Thymus (tissue), 11 donors: ENCODE data around the gene NCOA7. TPM values are rescaled to one million over a fixed set of nuclear protein-coding genes. Genes with fewer than 3 reads are reported as not detected.

Experiments
- DNase-seq, 9 donors: peaks; one replicate each; pipeline ENCODE4 v3.0.0-alpha.2; 2013; ENCODE audit warnings: low spot score in 9 of 9, low read depth in 6 of 9, missing footprints in 1 of 9
- H3K27ac ChIP-seq, 2 donors: one replicate each; pipeline ENCODE4 v1.5.1; 2013; ENCODE audit warnings: control low read depth in 1 of 2, low read depth in 1 of 2, low read length in 1 of 2, mild to moderate bottlenecking in 1 of 2, moderate library complexity in 1 of 2
- H3K27me3 ChIP-seq, 2 donors: one replicate each; pipeline ENCODE4 v1.5.1; 2013; ENCODE audit warnings: low read length in 1 of 2; ENCODE audit not compliant: control insufficient read depth in 2 of 2, insufficient read depth in 1 of 2
- H3K36me3 ChIP-seq, 2 donors: one replicate each; pipeline ENCODE4 v1.5.1; 2013; ENCODE audit warnings: low read length in 1 of 2, mild to moderate bottlenecking in 1 of 2, moderate library complexity in 1 of 2; ENCODE audit not compliant: control insufficient read depth in 2 of 2, insufficient read depth in 2 of 2
- H3K4me1 ChIP-seq, 2 donors: one replicate each; pipeline ENCODE4 v1.5.1; 2013; ENCODE audit warnings: low read length in 2 of 2; ENCODE audit not compliant: control insufficient read depth in 2 of 2, insufficient read depth in 2 of 2
- H3K4me3 ChIP-seq, 2 donors: one replicate each; pipeline ENCODE4 v1.5.1; 2013; ENCODE audit warnings: low read length in 2 of 2, control low read depth in 1 of 2, mild to moderate bottlenecking in 1 of 2
- H3K9me3 ChIP-seq, 2 donors: one replicate each; pipeline ENCODE4 v1.5.1; 2013; ENCODE audit warnings: low read length in 1 of 2, mild to moderate bottlenecking in 1 of 2; ENCODE audit not compliant: control insufficient read depth in 2 of 2, insufficient read depth in 1 of 2
- WGBS: extraction: QIAGEN DNeasy Blood & Tissue Kit; methylation state at CpG from one replicate; pipeline ENCODE4 v1.1.7; 2013; 5-methylcytosine and 5-hydroxymethylcytosine counted together
- polyA plus RNA-seq: library from polyadenylated mRNA; stranded (reverse); fragments of 200-250 nt; gene quantifications from one replicate; pipeline ENCODE4 v1.2.3, GENCODE V29; 2013
- total RNA-seq: library from RNA; stranded (reverse); fragments of 120-200 nt; gene quantifications from one replicate; pipeline ENCODE4 v1.2.4, GENCODE V29; 2013
- donor health status: healthy.

The NCOA7 gene
- total and polyA plus RNA-seq, 2 donors, result 8.4 to 15.8 TPM

DNA sequence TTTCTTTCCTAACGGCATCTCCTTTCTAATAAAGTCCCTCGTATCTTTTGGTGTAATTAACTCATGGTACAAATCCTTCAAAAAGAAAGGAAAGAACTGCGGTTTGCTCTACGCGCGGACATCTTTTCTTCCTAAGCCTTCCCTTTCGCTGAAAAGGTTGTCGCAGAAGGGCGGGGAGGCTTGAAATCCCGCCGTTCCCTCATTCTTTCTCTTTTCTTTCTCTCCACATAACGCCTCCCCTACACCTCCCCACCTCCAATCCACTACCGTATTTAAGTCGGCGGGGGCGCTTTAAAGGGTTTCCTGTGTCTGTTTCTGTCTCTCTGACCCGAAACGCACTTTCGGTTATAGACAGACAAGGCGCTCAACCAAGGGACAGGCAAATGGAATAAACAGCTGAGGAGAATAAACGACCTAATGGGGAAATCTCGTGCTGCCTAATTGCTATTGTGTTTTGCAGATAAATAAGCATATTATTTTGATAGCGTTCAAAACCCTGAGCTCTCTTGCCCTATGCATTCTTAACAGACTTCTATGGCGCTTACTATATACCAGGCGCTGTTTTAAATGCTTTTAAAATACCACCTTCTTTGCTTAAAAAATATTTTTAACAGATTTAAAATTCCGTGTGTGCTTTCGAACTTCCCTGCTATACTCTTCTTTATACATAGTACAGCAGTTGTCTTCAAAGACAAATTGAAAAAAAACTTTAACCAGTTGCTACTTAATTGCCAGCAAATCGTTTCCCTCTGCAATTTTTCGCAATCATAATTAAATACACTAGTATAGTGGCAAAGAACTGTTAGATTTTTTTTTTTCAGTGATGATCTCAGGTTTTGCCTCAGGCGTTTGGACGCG is 43.8 kb upstream of the NCOA7 start:
- H3K27me3 ChIP-seq, result peaks cover 62 to 63% of the 10 kb centered on the region in 2 donors
- peaks cover 22 to 25% of the 10 kb centered on the region in 2 donors for H3K4me1 ChIP-seq
- DNase-seq, result peak in 7 of 9 donors; percentile 57 to 91 (median 73)
- peak overlapping the region; percentile 41 to 69 for H3K4me3 ChIP-seq
- WGBS, result 2% methylated on average over 32 of the region's 32 CpGs
- H3K9me3 ChIP-seq, result no peaks in the 10 kb centered on the region
- H3K27ac ChIP-seq, result no peak overlapping the region
- H3K36me3 ChIP-seq, result no peaks in the 10 kb centered on the region

- Histone ChIP-seq H3K36me3 (no peaks in the 10 kb centered on the region), H3K27ac (no peak overlapping the region), H3K4me3 (peak overlapping the region; percentile 47 to 69), H3K4me1 (peaks cover 22 to 25% of the 10 kb centered on the region in 2 donors), H3K9me3 (no peaks in the 10 kb centered on the region), H3K27me3 (peaks cover 63 to 70% of the 10 kb centered on the region in 2 donors)
- DNase-seq, result peak in 3 of 9 donors; percentile 18 to 50 (median 30)
- 1% methylated on average over 76 of the region's 76 CpGs for WGBS
These were observed 43.0 kb upstream of the NCOA7 start for GRCh38 chr6:125747589-125748405.

- Histone ChIP-seq H3K9me3 (no peaks in the 10 kb centered on the region), H3K4me3 (peak overlapping the region; percentile 47 to 69), H3K36me3 (no peaks in the 10 kb centered on the region), H3K27ac (no peak overlapping the region), H3K27me3 (peaks cover 69 to 75% of the 10 kb centered on the region in 2 donors), H3K4me1 (peaks cover 22 to 25% of the 10 kb centered on the region in 2 donors)
- peak in 3 of 9 donors; percentile 11 to 53 (median 21) for DNase-seq
- WGBS, result 1% methylated on average over 42 of the region's 42 CpGs
These were observed 42.2 kb upstream of the NCOA7 start for GRCh38 chr6:125748406-125749172.

DNA sequence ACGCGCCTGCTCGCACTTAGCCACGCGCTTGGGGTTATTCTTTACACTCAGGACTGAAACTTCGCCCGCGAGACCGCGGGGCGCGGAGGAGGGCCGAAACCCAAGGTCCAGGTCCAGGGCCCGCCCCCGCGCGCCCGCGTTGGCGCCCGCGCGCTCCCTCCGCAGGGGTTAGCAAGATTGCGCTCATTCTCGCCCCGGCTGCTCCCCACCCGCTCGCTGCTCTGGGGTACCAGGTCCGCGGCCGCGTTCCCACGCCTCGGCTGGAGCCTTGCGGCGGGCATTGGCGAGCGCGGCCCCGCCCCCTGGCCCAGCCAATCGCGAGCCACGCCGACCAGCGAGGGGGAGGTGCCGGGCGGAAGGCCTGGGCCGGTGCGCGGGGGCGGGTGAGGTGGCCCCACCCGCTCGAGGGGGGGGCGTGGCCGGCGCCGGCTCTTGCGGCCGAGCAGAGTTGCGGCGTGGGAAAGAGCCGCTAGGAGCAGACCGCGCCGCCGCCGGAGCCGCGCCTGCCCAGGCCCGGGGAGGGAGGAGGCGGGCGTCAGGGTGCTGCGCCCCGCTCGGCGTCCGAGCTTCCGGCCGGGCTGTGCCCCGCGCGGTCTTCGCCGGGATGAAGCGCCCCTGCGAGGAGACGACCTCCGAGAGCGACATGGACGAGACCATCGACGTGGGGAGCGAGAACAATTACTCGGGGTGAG is 41.4 kb upstream of the NCOA7 start, which contains the start of gene HEY2:
HEY2 (plus strand) TSS at position 460 of the 692 bp plus-strand sequence; CDS start at position 605, 145 bp downstream.
- DNase-seq, result peak in 5 of 9 donors; percentile 60 to 79 (median 68)
- no peak within 1 kb of the TSS for H3K27ac ChIP-seq
- H3K9me3 ChIP-seq, result no peaks in the 10 kb centered on the region
- peaks cover 67 to 75% of the 10 kb centered on the region in 2 donors for H3K27me3 ChIP-seq
- under 1% methylated on average over 95 of the region's 95 CpGs for WGBS
- no peaks in the 10 kb centered on the region for H3K36me3 ChIP-seq
- peaks cover 22 to 25% of the 10 kb centered on the region in 2 donors for H3K4me1 ChIP-seq
- peak within 1 kb of the TSS; percentile 47 to 69 for H3K4me3 ChIP-seq

DNA sequence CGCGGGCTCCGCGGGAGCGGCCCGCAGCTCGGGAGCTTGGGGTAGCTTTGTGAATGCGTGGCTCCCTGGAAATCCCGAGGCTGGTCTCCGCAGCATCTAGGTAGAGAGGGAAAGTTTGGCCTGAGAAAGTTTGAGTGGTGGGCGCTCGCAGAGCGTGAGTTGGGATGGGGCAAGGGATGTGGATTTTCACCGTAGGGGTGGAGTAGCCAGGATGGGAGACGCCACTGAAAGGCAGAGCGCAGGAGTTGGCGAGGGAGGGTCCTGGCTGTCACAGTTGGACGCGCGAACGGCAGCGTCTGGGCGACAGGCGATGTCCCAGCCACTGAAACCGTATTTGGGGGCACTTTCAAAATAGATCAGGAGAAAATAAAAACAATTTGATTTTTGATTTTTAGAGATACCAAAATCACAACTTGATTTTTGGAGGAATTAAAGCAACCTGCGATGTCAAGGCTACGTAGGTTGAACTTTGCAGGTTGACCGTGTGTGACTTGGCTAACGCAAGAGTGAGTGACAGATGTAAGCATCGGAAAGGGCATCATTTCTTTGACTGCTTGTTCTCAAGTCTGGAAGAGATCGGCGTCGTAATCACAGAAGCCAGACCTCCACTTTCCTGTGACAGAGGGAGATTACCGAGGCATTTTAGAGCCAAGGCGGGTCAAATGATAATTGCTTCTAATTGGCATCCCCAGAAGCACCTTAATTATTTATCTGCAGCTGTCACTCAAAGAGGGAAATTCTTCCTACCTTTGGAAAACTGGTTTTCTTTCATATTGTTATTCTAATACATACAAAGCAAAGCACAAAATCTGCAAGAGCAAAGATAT is 40.7 kb upstream of the NCOA7 start:
- Histone ChIP-seq H3K9me3 (no peaks in the 10 kb centered on the region), H3K27ac (no peak overlapping the region), H3K4me3 (peak overlapping the region; percentile 38 to 69), H3K4me1 (peaks cover 22 to 25% of the 10 kb centered on the region in 2 donors), H3K36me3 (no peaks in the 10 kb centered on the region), H3K27me3 (peaks cover 67 to 75% of the 10 kb centered on the region in 2 donors)
- peak in 2 of 9 donors; percentile 16 to 39 for DNase-seq
- 4% methylated on average over 35 of the region's 35 CpGs for WGBS

GRCh38 chr6:125750692-125751333 is 39.9 kb upstream of the NCOA7 start:
- 8% methylated on average over 4 of the region's 4 CpGs for WGBS
- Histone ChIP-seq H3K9me3 (no peaks in the 10 kb centered on the region), H3K4me3 (no peak overlapping the region), H3K27me3 (peaks cover 61 to 70% of the 10 kb centered on the region in 2 donors), H3K4me1 (peaks cover 22 to 25% of the 10 kb centered on the region in 2 donors), H3K27ac (no peak overlapping the region), H3K36me3 (no peaks in the 10 kb centered on the region)
- peak in 1 of 9 donors; percentile 29 for DNase-seq

DNA sequence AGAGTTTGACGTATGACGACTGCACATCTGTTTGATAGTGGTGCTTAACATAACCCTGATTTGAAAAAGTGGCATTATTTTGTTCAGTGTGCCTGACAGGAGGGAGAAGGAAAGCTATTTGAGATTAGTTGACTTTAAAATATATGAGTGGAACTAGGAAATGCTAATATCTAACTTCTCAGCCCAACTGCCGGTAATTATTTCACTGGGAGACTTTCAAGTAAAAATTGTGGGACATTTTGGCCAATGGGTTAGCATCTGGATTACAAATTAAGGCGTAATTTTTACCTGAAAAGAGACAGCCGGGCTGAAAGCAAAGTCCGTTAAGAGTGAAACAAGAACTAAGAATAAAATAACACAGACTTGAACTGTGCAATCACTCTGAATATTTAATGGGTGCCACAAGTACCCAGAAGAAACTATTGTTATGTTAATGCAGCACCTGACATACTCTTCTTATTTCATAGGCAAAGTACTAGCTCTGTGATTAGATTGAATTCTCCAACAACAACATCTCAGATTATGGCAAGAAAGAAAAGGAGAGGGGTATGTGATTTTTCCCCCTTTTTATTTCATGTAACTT is 39.3 kb upstream of the NCOA7 start:
- Histone ChIP-seq H3K27me3 (peaks cover 55 to 64% of the 10 kb centered on the region in 2 donors), H3K4me3 (no peak overlapping the region), H3K9me3 (no peaks in the 10 kb centered on the region), H3K36me3 (no peaks in the 10 kb centered on the region), H3K27ac (no peak overlapping the region), H3K4me1 (peaks cover 19 to 24% of the 10 kb centered on the region in 2 donors)
- no peak for DNase-seq
- 62% methylated on average over 6 of the region's 6 CpGs for WGBS
